Mesenchymal stem cell (in vitro differentiated cells and primary cell): Measurements from ENCODE around the gene CST5.
"Not testable (repeated sequence)": the region's sequence is repeated elsewhere in the genome, so short reads cannot be mapped to it uniquely, and the experiment has no call there.

Source experiments
- DNase-seq: peaks from one replicate; pipeline ENCODE4 v3.0.0-alpha.2; 2013
- H2AFZ ChIP-seq: one replicate; pipeline ENCODE4 v1.6.1; 2013; ENCODE audit warnings: low read depth, mild to moderate bottlenecking, control low read depth, inconsistent platforms, low read length, moderate library complexity
- H2AK5ac ChIP-seq: 2 replicates; pipeline ENCODE4 v1.6.1; 2013; ENCODE audit warnings: low read length, moderate library complexity, mild to moderate bottlenecking, inconsistent platforms; ENCODE audit not compliant: severe bottlenecking
- H2BK120ac ChIP-seq: one replicate; pipeline ENCODE4 v1.6.1; 2013; ENCODE audit warnings: low read depth, mild to moderate bottlenecking, inconsistent platforms, low read length, moderate library complexity
- H2BK12ac ChIP-seq, 2 experiments: one replicate each; pipeline ENCODE4 v1.6.1; 2013; ENCODE audit warnings: inconsistent platforms in 2 of 2, low read length in 2 of 2, mild to moderate bottlenecking in 2 of 2, moderate library complexity in 2 of 2, control low read depth in 1 of 2
- H2BK15ac ChIP-seq: one replicate; pipeline ENCODE4 v1.6.1; 2013; ENCODE audit warnings: mild to moderate bottlenecking, low read depth, inconsistent platforms; ENCODE audit not compliant: poor library complexity, severe bottlenecking
- H2BK5ac ChIP-seq: 2 replicates; pipeline ENCODE4 v1.6.1; 2013; ENCODE audit warnings: low read depth, mild to moderate bottlenecking, low read length, control low read depth, inconsistent platforms; ENCODE audit not compliant: poor library complexity, severe bottlenecking
- H3K14ac ChIP-seq, 2 experiments: one replicate each; pipeline ENCODE4 v1.6.1; 2013; ENCODE audit warnings: inconsistent platforms in 2 of 2, low read length in 2 of 2, control low read depth in 1 of 2, mild to moderate bottlenecking in 1 of 2, moderate library complexity in 1 of 2
- H3K18ac ChIP-seq, 2 experiments: one replicate each; pipeline ENCODE4 v1.6.1; 2013; ENCODE audit warnings: inconsistent platforms in 2 of 2, low read length in 2 of 2, control low read depth in 1 of 2, low read depth in 1 of 2, mild to moderate bottlenecking in 1 of 2
- H3K23ac ChIP-seq, 2 experiments: one replicate each; pipeline ENCODE4 v1.6.1; 2013; ENCODE audit warnings: inconsistent platforms in 2 of 2, low read length in 2 of 2, mild to moderate bottlenecking in 2 of 2, moderate library complexity in 2 of 2, control low read depth in 1 of 2
- H3K27ac ChIP-seq: 2 replicates; pipeline ENCODE4 v1.5.1; 2013; ENCODE audit warnings: mild to moderate bottlenecking, moderate library complexity, low read length, control low read depth, inconsistent platforms; ENCODE audit not compliant: poor library complexity, severe bottlenecking
- H3K27me3 ChIP-seq, 2 experiments: 2 replicates each; pipeline versions ENCODE4 v1.6.1 to v1.7.0; 2013; ENCODE audit warnings: low read length in 2 of 2, mild to moderate bottlenecking in 2 of 2, moderate library complexity in 2 of 2, control low read depth in 1 of 2, inconsistent platforms in 1 of 2; ENCODE audit not compliant: control insufficient read depth in 1 of 2, insufficient read depth in 1 of 2
- H3K36me3 ChIP-seq, 2 experiments: 2 replicates each; pipeline versions ENCODE4 v1.6.1 to v1.7.0; 2013; ENCODE audit warnings: low read length in 2 of 2, control low read depth in 1 of 2, inconsistent platforms in 1 of 2, low read depth in 1 of 2, mild to moderate bottlenecking in 1 of 2; ENCODE audit not compliant: insufficient read depth in 2 of 2, control insufficient read depth in 1 of 2
- H3K4ac ChIP-seq, 2 experiments: one replicate each; pipeline ENCODE4 v1.6.1; 2013; ENCODE audit warnings: inconsistent platforms in 2 of 2, low read length in 2 of 2, mild to moderate bottlenecking in 2 of 2, moderate library complexity in 2 of 2, control low read depth in 1 of 2, low read depth in 1 of 2
- H3K4me1 ChIP-seq: 2 replicates; pipeline ENCODE4 v1.6.1; 2013; ENCODE audit warnings: low read depth, low read length, control low read depth; ENCODE audit not compliant: control insufficient read depth, insufficient read depth
- H3K4me2 ChIP-seq: 2 replicates; pipeline ENCODE4 v1.6.1; 2013; ENCODE audit warnings: low read length, mild to moderate bottlenecking, inconsistent platforms; ENCODE audit not compliant: poor library complexity, severe bottlenecking
- H3K4me3 ChIP-seq, 2 experiments: 2 replicates each; pipeline versions ENCODE4 v1.5.1 to v1.7.0; 2013; ENCODE audit warnings: low read length in 2 of 2, mild to moderate bottlenecking in 2 of 2, control low read depth in 1 of 2, low read depth in 1 of 2; ENCODE audit not compliant: insufficient read depth in 1 of 2
- H3K79me1 ChIP-seq: replicated peaks from 2 replicates; pipeline ENCODE4 v1.6.1; 2013; ENCODE audit warnings: mild to moderate bottlenecking, control low read depth, low read length, inconsistent platforms; ENCODE audit not compliant: poor library complexity, severe bottlenecking
- H3K9ac ChIP-seq: 2 replicates; pipeline ENCODE4 v1.7.0; 2013; ENCODE audit warnings: mild to moderate bottlenecking, low read length, moderate library complexity
- H3K9me3 ChIP-seq: 2 replicates; pipeline ENCODE4 v1.7.0; 2013; ENCODE audit warnings: mild to moderate bottlenecking, low read length; ENCODE audit not compliant: control insufficient read depth
- H4K8ac ChIP-seq: one replicate; pipeline ENCODE4 v1.6.1; 2013; ENCODE audit warnings: inconsistent platforms, mild to moderate bottlenecking, low read length, moderate library complexity
- H4K91ac ChIP-seq: one replicate; pipeline ENCODE4 v1.6.1; 2013; ENCODE audit warnings: mild to moderate bottlenecking, low read length, inconsistent platforms
- WGBS: methylation state at CpG from one replicate; pipeline ENCODE4 v1.1.7; 2013; ENCODE audit warnings: mixed read lengths; 5-methylcytosine and 5-hydroxymethylcytosine counted together

The CST5 gene

DNA sequence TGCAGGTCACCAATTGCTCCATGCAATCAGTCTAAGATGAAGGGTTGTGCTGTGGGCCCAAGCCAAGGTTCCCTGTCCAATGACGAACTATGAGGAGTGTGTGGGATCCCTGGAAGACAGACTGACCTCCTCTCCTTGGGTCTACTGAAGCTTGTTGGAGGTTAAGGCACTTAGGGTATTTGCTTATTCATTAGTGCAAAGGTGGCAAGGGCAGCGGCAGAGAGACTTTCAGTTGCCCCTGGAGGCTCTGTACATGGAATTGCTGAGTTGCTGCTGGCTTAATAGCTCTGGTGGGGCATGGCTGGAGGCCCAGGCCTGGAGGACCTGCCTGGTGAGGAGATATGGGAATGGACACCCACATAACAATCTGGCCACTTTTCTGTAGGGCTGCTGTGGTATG lies 29.8 kb upstream of the CST5 start:
- Histone ChIP-seq H3K79me1 (no peaks in the 10 kb centered on the region), H2BK12ac (no peak overlapping the region), H3K4me2 (no peak overlapping the region), H3K27me3 (peaks cover 6 to 34% of the 10 kb centered on the region in 2 experiments), H2BK15ac (no peak overlapping the region), H2AK5ac (no peak overlapping the region), H2BK120ac (no peak overlapping the region), H3K27ac (no peak overlapping the region), H3K4ac (no peak overlapping the region), H2BK5ac (no peak overlapping the region), H3K18ac (no peak overlapping the region), H3K14ac (no peak overlapping the region), H3K23ac (no peak overlapping the region), H3K9ac (no peak overlapping the region), H3K9me3 (no peaks in the 10 kb centered on the region), H4K91ac (no peak overlapping the region), H3K4me1 (no peaks in the 10 kb centered on the region), H3K36me3 (no peaks in the 10 kb centered on the region), H2AFZ (no peak overlapping the region), H4K8ac (no peak overlapping the region), H3K4me3 (no peak overlapping the region)
- 60% methylated on average over 2 of the region's 2 CpGs for WGBS
- DNase-seq, result no peak

DNA sequence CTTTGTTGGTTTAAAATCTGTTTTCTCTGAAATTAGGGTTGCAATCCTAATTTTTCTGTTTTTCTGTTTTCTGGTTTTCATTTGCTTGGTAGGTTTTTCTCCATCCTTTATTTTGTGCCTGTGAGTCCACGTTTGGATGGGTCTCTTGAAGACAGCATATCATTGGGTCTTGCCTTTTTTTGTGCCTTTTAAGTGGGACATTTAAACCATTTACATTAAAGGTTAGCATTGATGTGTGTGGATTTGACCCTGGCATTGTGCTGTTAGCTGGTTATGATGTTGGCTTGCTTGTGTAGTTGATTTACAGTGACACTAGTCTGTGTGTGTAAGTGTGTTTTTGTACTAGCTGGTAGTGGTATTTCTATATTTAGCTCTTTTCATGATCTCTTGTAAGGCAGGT lies 28.0 kb upstream of the CST5 start:
- Histone ChIP-seq H3K14ac (no peak overlapping the region), H2AK5ac (no peak overlapping the region), H2BK12ac (no peak overlapping the region), H3K9ac (no peak overlapping the region), H3K4me3 (no peak overlapping the region), H3K79me1 (no peaks in the 10 kb centered on the region), H4K8ac (no peak overlapping the region), H3K9me3 (no peaks in the 10 kb centered on the region), H2BK5ac (no peak overlapping the region), H2BK120ac (no peak overlapping the region), H3K4me2 (no peak overlapping the region), H2BK15ac (no peak overlapping the region), H3K4me1 (no peaks in the 10 kb centered on the region), H3K36me3 (no peaks in the 10 kb centered on the region), H3K23ac (no peak overlapping the region), H2AFZ (no peak overlapping the region), H3K4ac (no peak overlapping the region), H3K27ac (no peak overlapping the region), H3K27me3 (peaks cover 6 to 17% of the 10 kb centered on the region in 2 experiments), H4K91ac (no peak overlapping the region), H3K18ac (no peak overlapping the region)
- WGBS, result 29% methylated on average over 1 of the region's 1 CpG
- DNase-seq, result no peak

- H3K18ac ChIP-seq, H3K79me1 ChIP-seq, H3K4me1 ChIP-seq, H3K23ac ChIP-seq, H3K4ac ChIP-seq, DNase-seq, H3K4me2 ChIP-seq, H4K91ac ChIP-seq, H3K27me3 ChIP-seq, H2BK12ac ChIP-seq, H3K9ac ChIP-seq, H2BK15ac ChIP-seq, H3K27ac ChIP-seq, H3K9me3 ChIP-seq, H3K14ac ChIP-seq, H2AK5ac ChIP-seq, H4K8ac ChIP-seq, H2BK5ac ChIP-seq, H2AFZ ChIP-seq, H3K36me3 ChIP-seq, H2BK120ac ChIP-seq, H3K4me3 ChIP-seq: not testable (repeated sequence)
- WGBS, result 37% methylated on average over 8 of the region's 8 CpGs
Observed at GRCh38 chr20:23902396-23902795, 22.8 kb upstream of the CST5 start.

DNA sequence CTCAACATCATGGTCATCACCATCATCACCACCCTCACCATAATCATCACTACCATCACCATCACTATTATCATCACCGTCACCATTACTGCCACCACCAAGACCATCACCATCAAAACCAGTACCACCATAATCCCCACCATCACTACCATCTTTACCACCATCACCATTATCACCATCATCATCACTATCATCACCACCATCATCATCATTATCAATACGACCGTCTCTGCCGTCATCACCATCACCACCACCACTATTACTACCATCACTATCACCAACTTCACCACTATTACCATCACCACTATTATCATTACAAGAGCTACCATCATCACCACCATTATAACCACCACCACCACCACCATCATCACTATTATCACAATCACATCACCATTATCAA lies 11.3 kb upstream of the CST5 start:
- not testable (repeated sequence) for H2AK5ac ChIP-seq, H3K36me3 ChIP-seq, H3K4me1 ChIP-seq, H2BK5ac ChIP-seq, H3K4me2 ChIP-seq, H2AFZ ChIP-seq, H3K79me1 ChIP-seq, H3K9me3 ChIP-seq, H3K23ac ChIP-seq, DNase-seq, H3K27ac ChIP-seq, H3K9ac ChIP-seq, H2BK12ac ChIP-seq, H3K4ac ChIP-seq, H2BK120ac ChIP-seq, H3K18ac ChIP-seq, H3K4me3 ChIP-seq, H4K91ac ChIP-seq, H2BK15ac ChIP-seq, H4K8ac ChIP-seq, H3K14ac ChIP-seq
- 89% methylated on average over 4 of the region's 4 CpGs for WGBS
- peaks cover 19 to 44% of the 10 kb centered on the region in 2 experiments for H3K27me3 ChIP-seq
